OCI-LY3 (cell line): ENCODE measurements around the gene TIPARP.

Experiments
- H2AFZ ChIP-seq: fragments of 200-600, 300-600 bp; shearing (Covaris generic); 2 replicates; pipeline ENCODE4 v1.6.0; 2014; ENCODE audit warnings: antibody characterized with exemption, low read depth, low read length
- H3K27ac ChIP-seq: fragments of 200-600, 300-600 bp; sonication (generic); 2 replicates; pipeline ENCODE4 v1.5.1; 2014; ENCODE audit warnings: mild to moderate bottlenecking, low read length, moderate library complexity, mixed read lengths
- H3K27me3 ChIP-seq: fragments of 200-600, 300-600 bp; sonication (generic); 2 replicates; pipeline ENCODE4 v1.6.1; 2014; ENCODE audit warnings: low read depth, low read length, mixed read lengths
- H3K36me3 ChIP-seq: fragments of 200-600, 300-600 bp; sonication (generic); replicated peaks from 2 replicates; pipeline ENCODE3; 2014; ENCODE audit warnings: low read depth, low read length, mixed read lengths
- H3K4me1 ChIP-seq: fragments of 300-600, 200-600 bp; sonication (generic); 2 replicates; pipeline ENCODE4 v1.6.1; 2014; ENCODE audit warnings: low read length, mixed read lengths
- H3K4me2 ChIP-seq: fragments of 200-600, 300-600 bp; sonication (generic); 2 replicates; pipeline ENCODE4 v1.6.1; 2014; ENCODE audit warnings: low read length, mixed read lengths
- H3K4me3 ChIP-seq: fragments of 300-600, 200-600 bp; sonication (generic); 2 replicates; pipeline ENCODE4 v1.5.1; 2014; ENCODE audit warnings: antibody characterized with exemption, mild to moderate bottlenecking, low read length, moderate library complexity
- H3K79me2 ChIP-seq: fragments of 300-600, 200-600 bp; shearing (Covaris generic); 2 replicates; pipeline ENCODE4 v1.6.1; 2014; ENCODE audit warnings: mild to moderate bottlenecking, low read length, mixed read lengths
- H3K9ac ChIP-seq: fragments of 300-600, 200-600 bp; shearing (Covaris generic); 2 replicates; pipeline ENCODE4 v1.6.0; 2014; ENCODE audit warnings: mild to moderate bottlenecking, low read length, moderate library complexity
- H3K9me3 ChIP-seq: fragments of 200-600, 300-600 bp; shearing (Covaris generic); 2 replicates; pipeline ENCODE4 v1.6.1; 2014; ENCODE audit warnings: low read length, mixed read lengths; ENCODE audit not compliant: insufficient read depth
- H4K20me1 ChIP-seq: fragments of 200-600, 300-600 bp; sonication (generic); 2 replicates; pipeline ENCODE4 v1.6.1; 2016; ENCODE audit warnings: low read length, mixed read lengths; ENCODE audit not compliant: insufficient read depth
- CTCF ChIP-seq: fragments of 200-600, 300-600 bp; sonication (generic); IDR thresholded peaks from 2 replicates; pipeline ENCODE4 v1.5.1; 2014; ENCODE audit warnings: antibody characterized with exemption, low read length, low read depth
- EZH2phosphoT487 ChIP-seq: fragments of 200-600 bp; shearing (Covaris generic); IDR thresholded peaks from 2 replicates; pipeline ENCODE4 v1.6.1; 2018; ENCODE audit warnings: antibody characterized with exemption, mixed run types, low read depth

The TIPARP gene

DNA sequence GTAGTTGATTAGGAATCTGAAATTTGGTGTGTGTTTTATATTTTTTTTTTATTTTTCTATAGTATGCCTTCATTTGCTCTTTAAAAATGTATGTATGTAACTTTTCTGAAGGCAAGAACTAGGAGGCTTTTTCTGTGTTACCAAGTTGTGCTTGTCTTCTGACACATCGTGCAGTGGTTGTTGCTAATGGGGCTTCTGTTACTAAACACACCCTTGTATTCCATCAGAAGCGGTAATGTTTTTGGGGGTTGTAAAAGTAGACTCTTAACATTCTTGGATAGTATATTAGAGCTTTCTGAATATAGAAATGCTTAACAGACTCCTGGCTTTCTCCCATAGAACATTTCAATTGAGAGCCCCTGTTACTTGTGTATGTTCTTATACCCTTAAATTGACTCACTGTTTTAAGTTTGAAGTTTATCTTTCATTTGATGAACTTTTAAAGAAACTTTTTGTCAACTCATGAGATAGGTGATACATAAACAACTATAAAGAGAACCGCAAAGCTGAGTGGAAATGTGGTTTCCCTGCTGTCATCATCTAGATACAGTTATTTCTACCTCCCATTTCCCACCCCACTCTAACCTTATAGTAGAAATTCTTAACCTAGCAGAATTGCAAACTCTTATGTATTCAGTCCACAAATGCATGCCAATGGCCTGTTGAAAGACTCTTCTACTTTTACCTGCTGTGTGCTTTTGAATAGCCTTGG lies 2.5 kb downstream of the TIPARP start:
- H3K79me2 ChIP-seq: peaks cover 73% of the 10 kb centered on the region
- H3K27ac ChIP-seq: no peak overlapping the region
- H3K4me3 ChIP-seq: peak overlapping the region; percentile 99
- no peak overlapping the region for H2AFZ ChIP-seq
- H3K4me1 ChIP-seq: peaks cover 39% of the 10 kb centered on the region
- peaks cover 41% of the 10 kb centered on the region for H3K36me3 ChIP-seq
- H4K20me1 ChIP-seq: peaks cover 62% of the 10 kb centered on the region
- TF ChIP-seq EZH2phosphoT487 (no peak), CTCF (no peak)
- H3K27me3 ChIP-seq: no peaks in the 10 kb centered on the region
- H3K4me2 ChIP-seq: peak overlapping the region; percentile 95
- no peak overlapping the region for H3K9ac ChIP-seq
- no peaks in the 10 kb centered on the region for H3K9me3 ChIP-seq

DNA sequence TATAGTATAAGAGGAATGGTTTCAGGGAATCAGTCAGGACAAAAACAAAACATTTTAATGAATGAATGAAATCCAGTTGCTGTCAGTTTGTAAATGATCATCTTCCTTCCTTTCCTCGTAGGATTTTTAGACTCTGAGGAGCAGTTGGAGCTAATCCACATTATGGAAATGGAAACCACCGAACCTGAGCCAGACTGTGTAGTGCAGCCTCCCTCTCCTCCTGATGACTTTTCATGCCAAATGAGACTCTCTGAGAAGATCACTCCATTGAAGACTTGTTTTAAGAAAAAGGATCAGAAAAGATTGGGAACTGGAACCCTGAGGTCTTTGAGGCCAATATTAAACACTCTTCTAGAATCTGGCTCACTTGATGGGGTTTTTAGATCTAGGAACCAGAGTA lies 3.1 kb downstream of the TIPARP start:
- Histone ChIP-seq H4K20me1 (peaks cover 68% of the 10 kb centered on the region), H3K4me1 (peaks cover 39% of the 10 kb centered on the region), H3K9ac (no peak overlapping the region), H3K4me2 (no peak overlapping the region), H3K4me3 (no peak overlapping the region), H3K9me3 (no peaks in the 10 kb centered on the region), H3K27me3 (no peaks in the 10 kb centered on the region), H2AFZ (no peak overlapping the region), H3K36me3 (peaks cover 44% of the 10 kb centered on the region), H3K27ac (no peak overlapping the region), H3K79me2 (peaks cover 80% of the 10 kb centered on the region)
- TF ChIP-seq EZH2phosphoT487 (no peak), CTCF (no peak)

DNA sequence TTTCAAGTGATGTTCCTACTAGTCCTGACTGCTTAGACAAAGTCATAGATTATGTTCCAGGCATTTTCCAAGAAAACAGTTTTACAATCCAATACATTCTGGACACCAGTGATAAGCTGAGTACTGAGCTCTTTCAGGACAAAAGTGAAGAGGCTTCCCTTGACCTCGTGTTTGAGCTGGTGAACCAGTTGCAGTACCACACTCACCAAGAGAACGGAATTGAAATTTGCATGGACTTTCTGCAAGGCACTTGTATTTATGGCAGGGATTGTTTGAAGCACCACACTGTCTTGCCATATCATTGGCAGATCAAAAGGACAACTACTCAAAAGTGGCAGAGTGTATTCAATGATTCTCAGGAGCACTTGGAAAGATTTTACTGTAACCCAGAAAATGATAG lies 3.8 kb downstream of the TIPARP start:
- Histone ChIP-seq H3K4me3 (no peak overlapping the region), H3K4me2 (no peak overlapping the region), H3K27ac (no peak overlapping the region), H3K27me3 (no peaks in the 10 kb centered on the region), H2AFZ (no peak overlapping the region), H3K79me2 (peaks cover 86% of the 10 kb centered on the region), H4K20me1 (peaks cover 75% of the 10 kb centered on the region), H3K9me3 (no peaks in the 10 kb centered on the region), H3K36me3 (peaks cover 44% of the 10 kb centered on the region), H3K4me1 (peaks cover 39% of the 10 kb centered on the region), H3K9ac (no peak overlapping the region)
- no peak for TF ChIP-seq EZH2phosphoT487
- no peak for TF ChIP-seq CTCF

- no peak overlapping the region for H3K9ac ChIP-seq
Observed at GRCh38 chr3:156680243-156680914, 6.0 kb downstream of the TIPARP start.

More at GRCh38 chr3:156680243-156680914, 6.0 kb downstream of the TIPARP start:
- Histone ChIP-seq H3K27ac (no peak overlapping the region), H3K9me3 (no peaks in the 10 kb centered on the region), H4K20me1 (peaks cover 97% of the 10 kb centered on the region), H3K4me1 (peaks cover 42% of the 10 kb centered on the region), H2AFZ (no peak overlapping the region), H3K4me2 (peak overlapping the region; percentile 51; the same call in 1 of the 2 replicates), H3K79me2 (peaks cover 99% of the 10 kb centered on the region), H3K36me3 (peaks cover 51% of the 10 kb centered on the region), H3K4me3 (no peak overlapping the region), H3K27me3 (no peaks in the 10 kb centered on the region)
- TF ChIP-seq EZH2phosphoT487 (no peak), CTCF (no peak)
